GM12865 (cell line): ENCODE measurements around the gene MAGEA8.
"Not testable (repeated sequence)": the region's sequence is repeated elsewhere in the genome, so short reads cannot be mapped to it uniquely, and the experiment has no call there.

Experiments used
- DNase-seq: peaks from one replicate; pipeline ENCODE4 v3.0.0; 2010; ENCODE audit warnings: low read depth
- H3K4me3 ChIP-seq: 2 replicates; pipeline ENCODE4 v1.5.1; 2011; ENCODE audit warnings: mild to moderate bottlenecking, low read depth, low read length, control low read depth
- CTCF ChIP-seq: IDR thresholded peaks from 2 replicates; pipeline ENCODE4 v1.5.1; 2011; ENCODE audit warnings: low read length, control low read depth, low read depth, inconsistent platforms; ENCODE audit not compliant: insufficient read depth; ENCODE audit errors: missing control alignments

Gene MAGEA8

GRCh38 chrX:149916745-149917392 lies 35.9 kb downstream of the MAGEA8 start:
- TF ChIP-seq CTCF: peak; percentile 4
- DNase-seq: peak; percentile 53
- no peak overlapping the region for H3K4me3 ChIP-seq

GRCh38 chrX:149923836-149924235 lies 42.9 kb downstream of the MAGEA8 start:
- DNase-seq, H3K4me3 ChIP-seq: not testable (repeated sequence)

- not testable (repeated sequence) for DNase-seq, H3K4me3 ChIP-seq
Observed at GRCh38 chrX:149924434-149924833, 43.5 kb downstream of the MAGEA8 start.

GRCh38 chrX:149927245-149927963 lies 46.4 kb downstream of the MAGEA8 start:
- not testable (repeated sequence) for H3K4me3 ChIP-seq, DNase-seq

GRCh38 chrX:149927964-149928258 lies 46.9 kb downstream of the MAGEA8 start:
- not testable (repeated sequence) for DNase-seq, H3K4me3 ChIP-seq

- not testable (repeated sequence) for H3K4me3 ChIP-seq, DNase-seq
Observed at GRCh38 chrX:149928635-149929034, 47.7 kb downstream of the MAGEA8 start.

- DNase-seq, H3K4me3 ChIP-seq: not testable (repeated sequence)
Observed at GRCh38 chrX:149929400-149929799, 48.4 kb downstream of the MAGEA8 start, which contains the start of gene HSFX4. HSFX4 (plus strand) TSS chrX:149929573; CDS start chrX:149929645, 72 bp downstream.

- DNase-seq, H3K4me3 ChIP-seq: not testable (repeated sequence)
Observed at GRCh38 chrX:149931355-149931754, 50.4 kb downstream of the MAGEA8 start.

- H3K4me3 ChIP-seq, DNase-seq: not testable (repeated sequence)
Observed at GRCh38 chrX:149932150-149932549, 51.2 kb downstream of the MAGEA8 start.

GRCh38 chrX:149932970-149933369 lies 52.0 kb downstream of the MAGEA8 start:
- DNase-seq, H3K4me3 ChIP-seq: not testable (repeated sequence)

- DNase-seq, H3K4me3 ChIP-seq: not testable (repeated sequence)
Observed at GRCh38 chrX:149933547-149933946, 52.6 kb downstream of the MAGEA8 start.
